ENCODE data around the gene EEF1A1.

DNA sequence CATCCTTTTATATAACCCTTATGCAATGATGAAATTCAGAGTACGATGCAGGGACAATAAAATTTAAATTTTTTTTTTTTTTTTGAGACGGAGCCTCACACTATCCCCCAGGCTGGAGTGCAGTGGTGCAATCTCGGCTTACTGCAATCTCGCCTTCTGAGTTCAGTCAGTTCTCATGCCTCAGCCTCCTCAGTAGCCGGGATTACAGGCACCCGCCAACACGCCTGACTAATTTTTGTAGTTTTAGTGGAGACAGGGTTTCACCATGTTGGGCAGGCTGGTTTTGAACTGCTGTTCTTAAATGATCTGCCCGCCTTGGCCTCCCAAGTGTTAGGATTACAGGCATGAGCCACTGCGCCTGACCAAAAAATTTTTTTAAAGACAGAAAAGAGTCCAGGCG, 44.1 kb downstream of the EEF1A1 start:
- TF ChIP-seq, protein P1, sequence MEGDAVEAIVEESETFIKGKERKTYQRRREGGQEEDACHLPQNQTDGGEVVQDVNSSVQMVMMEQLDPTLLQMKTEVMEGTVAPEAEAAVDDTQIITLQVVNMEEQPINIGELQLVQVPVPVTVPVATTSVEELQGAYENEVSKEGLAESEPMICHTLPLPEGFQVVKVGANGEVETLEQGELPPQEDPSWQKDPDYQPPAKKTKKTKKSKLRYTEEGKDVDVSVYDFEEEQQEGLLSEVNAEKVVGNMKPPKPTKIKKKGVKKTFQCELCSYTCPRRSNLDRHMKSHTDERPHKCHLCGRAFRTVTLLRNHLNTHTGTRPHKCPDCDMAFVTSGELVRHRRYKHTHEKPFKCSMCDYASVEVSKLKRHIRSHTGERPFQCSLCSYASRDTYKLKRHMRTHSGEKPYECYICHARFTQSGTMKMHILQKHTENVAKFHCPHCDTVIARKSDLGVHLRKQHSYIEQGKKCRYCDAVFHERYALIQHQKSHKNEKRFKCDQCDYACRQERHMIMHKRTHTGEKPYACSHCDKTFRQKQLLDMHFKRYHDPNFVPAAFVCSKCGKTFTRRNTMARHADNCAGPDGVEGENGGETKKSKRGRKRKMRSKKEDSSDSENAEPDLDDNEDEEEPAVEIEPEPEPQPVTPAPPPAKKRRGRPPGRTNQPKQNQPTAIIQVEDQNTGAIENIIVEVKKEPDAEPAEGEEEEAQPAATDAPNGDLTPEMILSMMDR (IDR thresholded peaks at IDR 0.05 in 8 of 11, conservative IDR thresholded peaks at IDR 0.05 in 3 of 11) = no peak
- TF ChIP-seq POLR2A (IDR thresholded peaks at IDR 0.05) (no peak), POLR2AphosphoS5 (IDR thresholded peaks at IDR 0.05) (no peak)
